Testis (tissue), 3 donors: ENCODE results near the gene ARHGAP26. TPM values are rescaled to one million over a fixed set of nuclear protein-coding genes. Genes with fewer than 3 reads are reported as not detected.

ENCODE experiments used
- DNase-seq: peaks from one replicate; pipeline ENCODE4 v3.0.0-alpha.2; 2019
- H3K27ac ChIP-seq, 2 donors: fragments of 200-600 bp; sonication (generic); one replicate each; pipeline ENCODE4 v1.5.1; 2019
- H3K27me3 ChIP-seq: fragments of 200-600 bp; sonication (generic); one replicate; pipeline ENCODE4 v1.5.1; 2019
- H3K36me3 ChIP-seq: fragments of 200-600 bp; sonication (generic); one replicate; pipeline ENCODE4 v1.5.1; 2017; ENCODE audit warnings: low read depth; ENCODE audit errors: missing control alignments
- H3K4me1 ChIP-seq: fragments of 200-600 bp; sonication (generic); one replicate; pipeline ENCODE4 v1.5.1; 2019
- H3K4me3 ChIP-seq, 2 donors: fragments of 200-600 bp; sonication (generic); one replicate each; pipeline ENCODE4 v1.5.1; 2017 to 2019
- H3K9me3 ChIP-seq: fragments of 200-600 bp; sonication (generic); one replicate; pipeline ENCODE4 v1.5.1; 2017
- CTCF ChIP-seq, 3 experiments: fragments of 450-650 bp in 2 of 3; fragments of 200-600 bp in 1 of 3; sonication (generic) in 1 of 3; IDR thresholded peaks; one replicate each; pipeline ENCODE4 v1.5.1; 2016 to 2019; ENCODE audit warnings: antibody characterized with exemption in 3 of 3, mild to moderate bottlenecking in 2 of 3, moderate library complexity in 1 of 3
- POLR2A ChIP-seq: fragments of 450-650 bp; IDR thresholded peaks from one replicate; pipeline ENCODE4 v1.6.1; 2017; ENCODE audit warnings: antibody characterized with exemption, mild to moderate bottlenecking, moderate library complexity
- WGBS, 2 donors: methylation state at CpG; one replicate each; pipeline ENCODE4 v1.1.5; 2018; 5-methylcytosine and 5-hydroxymethylcytosine counted together
- intact Hi-C: fragments of 100-400 bp; cut with DNase I; formaldehyde crosslinking; loops from one replicate; pipeline ENCODE4 v1.15.1; 2023; ENCODE audit warnings: low total_unique reads
- polyA plus RNA-seq: library from polyadenylated mRNA; stranded (reverse); fragments of 350-450 nt; fragmentation: Illumina TruSeq; extraction: RNeasy Lipid Tissue Mini Kit (QIAGEN cat#74804); gene quantifications from one replicate; pipeline ENCODE4 v1.2.3, GENCODE V29; 2014; ENCODE audit warnings: low read depth, low replicate concordance; ENCODE audit not compliant: insufficient read depth
- total RNA-seq, 2 donors: library from RNA; depleted of rRNA; stranded (reverse); fragments of >200 nt; gene quantifications; one replicate each; pipeline ENCODE4 v1.2.3, GENCODE V29; 2016

The ARHGAP26 gene
- total and polyA plus RNA-seq, 3 donors from 2014 or later, result 33.8 to 98.7 (median 95.7) TPM

- Histone ChIP-seq H3K36me3 (no peaks in the 10 kb centered on the region), H3K4me3 (no peak overlapping the region), H3K4me1 (peaks cover 4% of the 10 kb centered on the region), H3K9me3 (no peaks in the 10 kb centered on the region), H3K27ac (no peak overlapping the region), H3K27me3 (no peaks in the 10 kb centered on the region)
- intact Hi-C loops, result no loop called here
- TF ChIP-seq POLR2A (no peak), CTCF (IDR thresholded peaks at IDR 0.05) (no peak)
- 78 to 91% methylated on average over 2 of the region's 2 CpGs for WGBS, 2 donors
- DNase-seq, result no peak
These were observed 126.3 kb downstream of the ARHGAP26 start for GRCh38 chr5:142896325-142897007.

GRCh38 chr5:142897328-142897727 lies 127.2 kb downstream of the ARHGAP26 start:
- no peaks in the 10 kb centered on the region for H3K27me3 ChIP-seq
- 88 to 89% methylated on average over 4 of the region's 4 CpGs for WGBS, 2 donors
- peaks cover 4% of the 10 kb centered on the region for H3K4me1 ChIP-seq
- no peaks in the 10 kb centered on the region for H3K36me3 ChIP-seq
- DNase-seq, result no peak
- H3K9me3 ChIP-seq, result no peaks in the 10 kb centered on the region
- no peak for TF ChIP-seq POLR2A
- no peak for TF ChIP-seq CTCF (IDR thresholded peaks at IDR 0.05)
- H3K27ac ChIP-seq, result no peak overlapping the region
- no peak overlapping the region for H3K4me3 ChIP-seq
- intact Hi-C loops, result no loop called here

GRCh38 chr5:142900927-142901326 lies 130.8 kb downstream of the ARHGAP26 start:
- no peak for DNase-seq
- no peak overlapping the region for H3K27ac ChIP-seq
- intact Hi-C loops, result no loop called here
- TF ChIP-seq CTCF (IDR thresholded peaks at IDR 0.05) (no peak), POLR2A (no peak)
- no peaks in the 10 kb centered on the region for H3K9me3 ChIP-seq
- no peaks in the 10 kb centered on the region for H3K36me3 ChIP-seq
- WGBS, 2 donors, result 79 to 84% methylated on average over 5 of the region's 5 CpGs
- H3K4me1 ChIP-seq, result peaks cover 4% of the 10 kb centered on the region
- no peak overlapping the region for H3K4me3 ChIP-seq
- H3K27me3 ChIP-seq, result no peaks in the 10 kb centered on the region

GRCh38 chr5:142901476-142902185 lies 131.5 kb downstream of the ARHGAP26 start:
- no peaks in the 10 kb centered on the region for H3K27me3 ChIP-seq
- 63 to 77% methylated on average over 3 of the region's 3 CpGs for WGBS, 2 donors
- no peaks in the 10 kb centered on the region for H3K36me3 ChIP-seq
- intact Hi-C loops, result no loop called here
- peaks cover 4% of the 10 kb centered on the region for H3K4me1 ChIP-seq
- DNase-seq, result no peak
- H3K4me3 ChIP-seq, result no peak overlapping the region
- no peak overlapping the region for H3K27ac ChIP-seq
- TF ChIP-seq POLR2A (no peak), CTCF (IDR thresholded peaks at IDR 0.05) (no peak)
- no peaks in the 10 kb centered on the region for H3K9me3 ChIP-seq
